ENCODE measurements around the gene ERC2.

DNA sequence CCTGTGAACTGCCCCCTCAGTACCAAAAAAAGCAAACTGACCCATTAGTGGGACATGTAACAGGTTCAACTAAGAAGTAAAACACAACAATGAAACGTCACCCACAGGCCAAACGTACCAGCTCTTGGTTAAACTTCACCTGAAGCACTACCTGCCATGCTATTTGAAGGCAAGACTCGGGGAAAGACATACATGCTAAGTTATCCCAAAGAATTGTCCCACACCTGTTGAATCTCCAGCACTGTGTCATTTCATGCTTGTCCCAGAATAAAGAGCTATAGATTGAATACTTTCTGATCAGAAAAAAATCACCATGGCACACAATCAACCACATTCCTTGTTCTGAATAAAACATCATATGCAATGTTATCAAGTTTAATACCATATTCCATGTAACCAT lies 785.8 kb downstream of the ERC2 start:
- TF ChIP-seq SMC3 (IDR thresholded peaks at IDR 0.05) (no peak), RARB (CRISPR knock-in tag; IDR thresholded peaks at IDR 0.05) (no peak)
